ENCODE measurements around the gene SF3B2.

GRCh38 chr11:66047541-66048365, 4.4 kb upstream of the SF3B2 start:
- TF ChIP-seq CTCF (IDR thresholded peaks at IDR 0.05 in 4 of 5, conservative IDR thresholded peaks at IDR 0.05 in 1 of 5) (no peak), POLR2A (IDR thresholded peaks at IDR 0.05) (no peak)
